GM12801 (cell line): ENCODE results near the gene TMEM18.

Experiments
- CTCF ChIP-seq: IDR thresholded peaks from one replicate; pipeline ENCODE4 v1.5.1; 2011; ENCODE audit warnings: control low read depth; ENCODE audit not compliant: insufficient read length; ENCODE audit errors: extremely low read depth

TMEM18 gene

GRCh38 chr2:647691-648231, 29.4 kb downstream of the TMEM18 start:
- no peak for TF ChIP-seq CTCF

GRCh38 chr2:647003-647560, 30.1 kb downstream of the TMEM18 start:
- TF ChIP-seq CTCF = no peak

GRCh38 chr2:644871-645270, 32.3 kb downstream of the TMEM18 start:
- no peak for TF ChIP-seq CTCF

GRCh38 chr2:643761-644160, 33.4 kb downstream of the TMEM18 start:
- no peak for TF ChIP-seq CTCF

- TF ChIP-seq CTCF = no peak
Observed at GRCh38 chr2:643334-643733, 33.9 kb downstream of the TMEM18 start.

GRCh38 chr2:641872-642815, 35.1 kb downstream of the TMEM18 start:
- TF ChIP-seq CTCF = no peak

- TF ChIP-seq CTCF = no peak
Observed at GRCh38 chr2:641164-641871, 35.9 kb downstream of the TMEM18 start.
